HG03103 (cell line): Measurements from ENCODE around the gene UBE2O.
"Not testable (repeated sequence)": the region's sequence is repeated elsewhere in the genome, so short reads cannot be mapped to it uniquely, and the experiment has no call there.

ENCODE experiments used
- ATAC-seq: cut with Tn5 transposase; IDR thresholded peaks from one replicate; pipeline ENCODE4 v1.9.1; 2021; ENCODE audit warnings: low read depth; ENCODE audit not compliant: unreplicated experiment

The UBE2O gene

GRCh38 chr17:76357597-76358158 is 95.3 kb downstream of the UBE2O start:
- ATAC-seq: no peak

- no peak for ATAC-seq
Measured at GRCh38 chr17:76356803-76357456, 96.0 kb downstream of the UBE2O start.

GRCh38 chr17:76354747-76355310 is 98.1 kb downstream of the UBE2O start:
- ATAC-seq: no peak

GRCh38 chr17:76354317-76354729 is 98.6 kb downstream of the UBE2O start:
- ATAC-seq: no peak

- ATAC-seq: peak; percentile 73
Measured at GRCh38 chr17:76353599-76354316, 99.2 kb downstream of the UBE2O start, which contains the start of gene PRPSAP1. TSS of gene PRPSAP1 (minus strand) at chr17:76353916. CDS start at chr17:76353703, 213 bp downstream.

GRCh38 chr17:76353004-76353598 is 99.9 kb downstream of the UBE2O start:
- ATAC-seq: peak; percentile 7

- no peak for ATAC-seq
Measured at GRCh38 chr17:76351526-76352071, 101.4 kb downstream of the UBE2O start.

- no peak for ATAC-seq
Measured at GRCh38 chr17:76350463-76350862, 102.5 kb downstream of the UBE2O start.

- not testable (repeated sequence) for ATAC-seq
Measured at GRCh38 chr17:76346936-76347335, 106.0 kb downstream of the UBE2O start.

- ATAC-seq: no peak
Measured at GRCh38 chr17:76345377-76345974, 107.5 kb downstream of the UBE2O start.

GRCh38 chr17:76343106-76343505 is 109.8 kb downstream of the UBE2O start:
- no peak for ATAC-seq

GRCh38 chr17:76341301-76341700 is 111.7 kb downstream of the UBE2O start:
- no peak for ATAC-seq
